ENCODE results near the gene LEPR.

Gene LEPR

GRCh38 chr1:65386439-65386838, 34.0 kb upstream of the LEPR start:
- no peaks in the 10 kb centered on the region for H3K27me3 ChIP-seq (ENCODE audit: insufficient read depth, low read depth, severe bottlenecking)
- no peak for DNase-seq
- no peaks in the 10 kb centered on the region for H3K9me3 ChIP-seq (ENCODE audit: severe bottlenecking)
- H3K4me3 ChIP-seq (ENCODE audit: low read depth, low read length): no peak overlapping the region
- no peak overlapping the region for H3K27ac ChIP-seq
- H3K36me3 ChIP-seq: peaks cover 15% of the 10 kb centered on the region
- TF ChIP-seq CTCF (IDR thresholded peaks at IDR 0.05; ENCODE audit: low read depth, low read length): no peak

GRCh38 chr1:65387821-65388220, 32.6 kb upstream of the LEPR start:
- no peaks in the 10 kb centered on the region for H3K27me3 ChIP-seq (ENCODE audit: insufficient read depth, low read depth, severe bottlenecking)
- TF ChIP-seq CTCF (IDR thresholded peaks at IDR 0.05; ENCODE audit: low read depth, low read length): no peak
- no peaks in the 10 kb centered on the region for H3K9me3 ChIP-seq (ENCODE audit: severe bottlenecking)
- H3K4me3 ChIP-seq (ENCODE audit: low read depth, low read length): no peak overlapping the region
- H3K36me3 ChIP-seq: peaks cover 19% of the 10 kb centered on the region
- H3K27ac ChIP-seq: no peak overlapping the region
- DNase-seq: no peak

- no peaks in the 10 kb centered on the region for H3K9me3 ChIP-seq (ENCODE audit: severe bottlenecking)
- no peak for TF ChIP-seq CTCF (IDR thresholded peaks at IDR 0.05; ENCODE audit: low read depth, low read length)
- H3K27me3 ChIP-seq (ENCODE audit: insufficient read depth, low read depth, severe bottlenecking): no peaks in the 10 kb centered on the region
- H3K4me3 ChIP-seq (ENCODE audit: low read depth, low read length): no peak overlapping the region
- H3K27ac ChIP-seq: no peak overlapping the region
- no peak for DNase-seq
- H3K36me3 ChIP-seq: peaks cover 23% of the 10 kb centered on the region
Measured at GRCh38 chr1:65388908-65389695, 31.4 kb upstream of the LEPR start.

GRCh38 chr1:65392497-65392896, 28.0 kb upstream of the LEPR start:
- no peak for DNase-seq
- Histone ChIP-seq H3K36me3 (peaks cover 20% of the 10 kb centered on the region; the same call in 1 of the 2 replicates), H3K27me3 (ENCODE audit: insufficient read depth, low read depth, severe bottlenecking) (no peaks in the 10 kb centered on the region), H3K27ac (no peak overlapping the region), H3K4me3 (ENCODE audit: low read depth, low read length) (no peak overlapping the region), H3K9me3 (ENCODE audit: severe bottlenecking) (no peaks in the 10 kb centered on the region)
- TF ChIP-seq CTCF (IDR thresholded peaks at IDR 0.05; ENCODE audit: low read depth, low read length): no peak

GRCh38 chr1:65393347-65393746, 27.1 kb upstream of the LEPR start:
- no peak for DNase-seq
- Histone ChIP-seq H3K27ac (no peak overlapping the region; the same call in 1 of the 2 replicates), H3K4me3 (ENCODE audit: low read depth, low read length) (no peak overlapping the region), H3K36me3 (peaks cover 20% of the 10 kb centered on the region; the same call in 1 of the 2 replicates), H3K27me3 (ENCODE audit: insufficient read depth, low read depth, severe bottlenecking) (no peaks in the 10 kb centered on the region), H3K9me3 (ENCODE audit: severe bottlenecking) (no peaks in the 10 kb centered on the region)
- TF ChIP-seq CTCF (IDR thresholded peaks at IDR 0.05; ENCODE audit: low read depth, low read length): no peak
